Neural progenitor cell (in vitro differentiated cells): Measurements from ENCODE around the gene CNPY2.

Experiments
- EZH2 ChIP-seq: fragments of 200-600 bp; sonication (generic); IDR thresholded peaks from 2 replicates; pipeline ENCODE4 v1.6.1; 2017; ENCODE audit warnings: antibody characterized with exemption, mild to moderate bottlenecking, moderate library complexity
- EZH2phosphoT487 ChIP-seq: fragments of 200-600 bp; sonication (generic); IDR thresholded peaks from 2 replicates; pipeline ENCODE4 v1.6.1; 2017; ENCODE audit warnings: antibody characterized with exemption
- TF ChIP-seq, protein P1 (sequence below): fragments of 200-600 bp; sonication (generic); IDR thresholded peaks from 2 replicates; pipeline ENCODE4 v1.5.1; 2017; ENCODE audit warnings: antibody characterized with exemption, mild to moderate bottlenecking

GRCh38 chr12:56317675-56318074 lies 1.9 kb upstream of the CNPY2 start:
- TF ChIP-seq, protein P1, sequence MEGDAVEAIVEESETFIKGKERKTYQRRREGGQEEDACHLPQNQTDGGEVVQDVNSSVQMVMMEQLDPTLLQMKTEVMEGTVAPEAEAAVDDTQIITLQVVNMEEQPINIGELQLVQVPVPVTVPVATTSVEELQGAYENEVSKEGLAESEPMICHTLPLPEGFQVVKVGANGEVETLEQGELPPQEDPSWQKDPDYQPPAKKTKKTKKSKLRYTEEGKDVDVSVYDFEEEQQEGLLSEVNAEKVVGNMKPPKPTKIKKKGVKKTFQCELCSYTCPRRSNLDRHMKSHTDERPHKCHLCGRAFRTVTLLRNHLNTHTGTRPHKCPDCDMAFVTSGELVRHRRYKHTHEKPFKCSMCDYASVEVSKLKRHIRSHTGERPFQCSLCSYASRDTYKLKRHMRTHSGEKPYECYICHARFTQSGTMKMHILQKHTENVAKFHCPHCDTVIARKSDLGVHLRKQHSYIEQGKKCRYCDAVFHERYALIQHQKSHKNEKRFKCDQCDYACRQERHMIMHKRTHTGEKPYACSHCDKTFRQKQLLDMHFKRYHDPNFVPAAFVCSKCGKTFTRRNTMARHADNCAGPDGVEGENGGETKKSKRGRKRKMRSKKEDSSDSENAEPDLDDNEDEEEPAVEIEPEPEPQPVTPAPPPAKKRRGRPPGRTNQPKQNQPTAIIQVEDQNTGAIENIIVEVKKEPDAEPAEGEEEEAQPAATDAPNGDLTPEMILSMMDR = peak; percentile 44
- TF ChIP-seq EZH2phosphoT487 (no peak), EZH2 (no peak)
